Neural cell (in vitro differentiated cells): ENCODE data around the gene PTPRO. TPM values are rescaled to one million over a fixed set of nuclear protein-coding genes. Genes with fewer than 3 reads are reported as not detected.

Source experiments
- H2AFZ ChIP-seq: fragments of 200-600, 300-800 bp; sonication (generic), shearing (Covaris generic); 2 replicates; pipeline ENCODE4 v1.6.0; 2014; ENCODE audit warnings: low read depth, mild to moderate bottlenecking, antibody characterized with exemption, low read length, moderate library complexity
- H3F3A ChIP-seq: fragments of 200-600 bp; shearing (Covaris generic); 2 replicates; pipeline ENCODE4 v1.6.1; 2016; ENCODE audit warnings: mild to moderate bottlenecking, moderate library complexity, mixed read lengths, antibody characterized with exemption, low read length; ENCODE audit not compliant: insufficient read depth, poor library complexity, severe bottlenecking
- H3K27ac ChIP-seq: fragments of 200-600, 300-800 bp; sonication (generic), shearing (Covaris generic); 2 replicates; pipeline ENCODE4 v1.5.1; 2014; ENCODE audit warnings: mild to moderate bottlenecking, low read length, moderate library complexity
- H3K27me3 ChIP-seq: fragments of 300-800, 200-600 bp; sonication (generic), shearing (Covaris generic); 2 replicates; pipeline ENCODE4 v1.6.0; 2014; ENCODE audit warnings: mild to moderate bottlenecking, low read depth, low read length, moderate library complexity; ENCODE audit not compliant: insufficient read depth
- H3K36me3 ChIP-seq: fragments of 300-800, 200-600 bp; sonication (generic), shearing (Covaris generic); 2 replicates; pipeline ENCODE4 v1.5.1; 2014; ENCODE audit warnings: mild to moderate bottlenecking, antibody characterized with exemption, low read length, moderate library complexity; ENCODE audit not compliant: insufficient read depth
- H3K4me2 ChIP-seq: fragments of 300-800, 200-600 bp; sonication (generic), shearing (Covaris generic); 2 replicates; pipeline ENCODE4 v1.6.0; 2014; ENCODE audit warnings: mild to moderate bottlenecking, low read length
- H3K4me3 ChIP-seq: fragments of 300-800, 200-600 bp; sonication (generic), shearing (Covaris generic); 2 replicates; pipeline ENCODE4 v1.5.1; 2014; ENCODE audit warnings: mild to moderate bottlenecking, low read length, moderate library complexity
- H3K79me2 ChIP-seq: fragments of 200-600 bp; shearing (Covaris generic); replicated peaks from 2 replicates; pipeline ENCODE4 v1.6.0; 2014; ENCODE audit warnings: mild to moderate bottlenecking, low read length, moderate library complexity; ENCODE audit not compliant: insufficient read depth
- H3K9ac ChIP-seq: fragments of 300-800, 200-600 bp; sonication (generic), shearing (Covaris generic); 2 replicates; pipeline ENCODE4 v1.6.1; 2016; ENCODE audit warnings: mild to moderate bottlenecking, low read length, mixed read lengths
- H3K9me2 ChIP-seq: fragments of 200-600 bp; shearing (Covaris generic); 2 replicates; pipeline ENCODE4 v1.6.1; 2016; ENCODE audit warnings: mild to moderate bottlenecking, low read length, mixed read lengths; ENCODE audit not compliant: insufficient read depth
- H3K9me3 ChIP-seq: fragments of 200-600, 300-800 bp; sonication (generic), shearing (Covaris generic); 2 replicates; pipeline ENCODE4 v1.6.1; 2016; ENCODE audit warnings: mild to moderate bottlenecking, mixed run types, low read length, moderate library complexity, mixed read lengths
- H4K20me1 ChIP-seq: fragments of 200-600 bp; shearing (Covaris generic); 2 replicates; pipeline ENCODE4 v1.6.1; 2016; ENCODE audit warnings: mild to moderate bottlenecking, mixed run types; ENCODE audit not compliant: insufficient read depth
- CTCF ChIP-seq: fragments of 450-650 bp; IDR thresholded peaks from 2 replicates; pipeline ENCODE4 v1.5.1; 2014; ENCODE audit warnings: antibody characterized with exemption, mild to moderate bottlenecking, moderate library complexity; ENCODE audit not compliant: poor library complexity, severe bottlenecking
- EP300 ChIP-seq: fragments of 450-650 bp; conservative IDR thresholded peaks from 2 replicates; pipeline ENCODE4 v1.6.1; 2014; ENCODE audit warnings: antibody characterized with exemption, mild to moderate bottlenecking, moderate library complexity; ENCODE audit not compliant: poor library complexity, severe bottlenecking
- EZH2 ChIP-seq: fragments of 200-600, 300-800 bp; shearing (Covaris generic), sonication (generic); IDR thresholded peaks from 2 replicates; pipeline ENCODE4 v1.6.1; 2014; ENCODE audit warnings: antibody characterized with exemption, low read length, borderline replicate concordance, mild to moderate bottlenecking; ENCODE audit not compliant: insufficient read depth, poor library complexity, severe bottlenecking
- MXI1 ChIP-seq: fragments of 450-650 bp; conservative IDR thresholded peaks from 2 replicates; pipeline ENCODE4 v1.6.1; 2014; ENCODE audit warnings: antibody characterized with exemption, mild to moderate bottlenecking; ENCODE audit not compliant: poor library complexity, severe bottlenecking
- POLR2AphosphoS5 ChIP-seq: IDR thresholded peaks from 2 replicates; pipeline ENCODE4 v1.6.1; 2012
- RAD21 ChIP-seq: fragments of 450-650 bp; conservative IDR thresholded peaks from 2 replicates; pipeline ENCODE4 v1.6.1; 2014; ENCODE audit warnings: antibody characterized with exemption, mild to moderate bottlenecking, moderate library complexity
- SMC3 ChIP-seq: fragments of 450-650 bp; conservative IDR thresholded peaks from 2 replicates; pipeline ENCODE4 v1.6.1; 2014; ENCODE audit warnings: antibody characterized with exemption, mild to moderate bottlenecking, moderate library complexity; ENCODE audit not compliant: poor library complexity
- TAF1 ChIP-seq: IDR thresholded peaks from 2 replicates; pipeline ENCODE4 v1.6.1; 2012; ENCODE audit warnings: low read depth
- polyA plus RNA-seq: library from polyadenylated mRNA; depleted of rRNA; stranded (reverse); fragments of >200 nt; gene quantifications from 2 replicates; pipeline ENCODE4 v1.2.3, GENCODE V29; 2014
- TF ChIP-seq, protein P1 (sequence below): IDR thresholded peaks from 2 replicates; pipeline ENCODE4 v1.6.1; 2012; ENCODE audit warnings: borderline replicate concordance

The PTPRO gene
- polyA plus RNA-seq, 1 donor from 2014 or later, result 124 TPM

GRCh38 chr12:15535352-15535781, 213.1 kb downstream of the PTPRO start:
- H3K9me2 ChIP-seq, result no peaks in the 10 kb centered on the region
- no peaks in the 10 kb centered on the region for H3K9me3 ChIP-seq
- no peaks in the 10 kb centered on the region for H4K20me1 ChIP-seq
- H3K4me2 ChIP-seq, result no peak overlapping the region
- H3K4me3 ChIP-seq, result no peak overlapping the region
- H3K36me3 ChIP-seq, result no peaks in the 10 kb centered on the region
- H3F3A ChIP-seq, result no peaks in the 10 kb centered on the region
- H3K79me2 ChIP-seq, result no peaks in the 10 kb centered on the region
- no peak overlapping the region for H3K9ac ChIP-seq
- H2AFZ ChIP-seq, result no peak overlapping the region
- no peak overlapping the region for H3K27ac ChIP-seq
- TF ChIP-seq MXI1 (no peak), SMC3 (no peak), CTCF (no peak), RAD21 (no peak), EZH2 (no peak)
- H3K27me3 ChIP-seq, result no peaks in the 10 kb centered on the region

DNA sequence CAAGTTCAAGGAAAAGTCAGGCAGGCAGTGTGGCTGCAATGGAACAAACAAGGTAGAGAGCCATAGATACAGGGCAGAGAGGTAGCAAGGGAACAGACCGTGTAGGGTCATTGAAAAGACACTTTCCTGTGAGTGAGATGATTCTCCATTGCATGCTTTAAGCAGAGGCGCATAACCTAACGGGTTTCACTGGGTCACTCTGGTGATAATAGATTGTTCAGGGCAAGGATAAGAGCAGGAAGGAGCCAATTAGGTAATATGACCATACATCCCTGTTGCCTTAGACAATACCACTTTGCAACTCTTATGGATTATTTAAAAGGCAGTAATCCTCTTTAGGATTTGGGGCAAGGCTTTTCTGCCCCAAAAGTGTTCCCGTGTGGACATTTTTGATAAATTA, 214.1 kb downstream of the PTPRO start:
- Histone ChIP-seq H3K36me3 (no peaks in the 10 kb centered on the region), H3K27me3 (no peaks in the 10 kb centered on the region), H3K79me2 (no peaks in the 10 kb centered on the region), H3K9ac (no peak overlapping the region), H3K27ac (no peak overlapping the region), H3K4me2 (no peak overlapping the region), H4K20me1 (no peaks in the 10 kb centered on the region), H3K4me3 (no peak overlapping the region), H2AFZ (no peak overlapping the region), H3K9me3 (no peaks in the 10 kb centered on the region), H3F3A (no peaks in the 10 kb centered on the region), H3K9me2 (no peaks in the 10 kb centered on the region)
- TF ChIP-seq CTCF, result no peak
- no peak for TF ChIP-seq EP300
- TF ChIP-seq MXI1, result no peak
- no peak for TF ChIP-seq EZH2
- no peak for TF ChIP-seq POLR2AphosphoS5
- no peak for TF ChIP-seq SMC3
- no peak for TF ChIP-seq RAD21
- TF ChIP-seq, protein P1, sequence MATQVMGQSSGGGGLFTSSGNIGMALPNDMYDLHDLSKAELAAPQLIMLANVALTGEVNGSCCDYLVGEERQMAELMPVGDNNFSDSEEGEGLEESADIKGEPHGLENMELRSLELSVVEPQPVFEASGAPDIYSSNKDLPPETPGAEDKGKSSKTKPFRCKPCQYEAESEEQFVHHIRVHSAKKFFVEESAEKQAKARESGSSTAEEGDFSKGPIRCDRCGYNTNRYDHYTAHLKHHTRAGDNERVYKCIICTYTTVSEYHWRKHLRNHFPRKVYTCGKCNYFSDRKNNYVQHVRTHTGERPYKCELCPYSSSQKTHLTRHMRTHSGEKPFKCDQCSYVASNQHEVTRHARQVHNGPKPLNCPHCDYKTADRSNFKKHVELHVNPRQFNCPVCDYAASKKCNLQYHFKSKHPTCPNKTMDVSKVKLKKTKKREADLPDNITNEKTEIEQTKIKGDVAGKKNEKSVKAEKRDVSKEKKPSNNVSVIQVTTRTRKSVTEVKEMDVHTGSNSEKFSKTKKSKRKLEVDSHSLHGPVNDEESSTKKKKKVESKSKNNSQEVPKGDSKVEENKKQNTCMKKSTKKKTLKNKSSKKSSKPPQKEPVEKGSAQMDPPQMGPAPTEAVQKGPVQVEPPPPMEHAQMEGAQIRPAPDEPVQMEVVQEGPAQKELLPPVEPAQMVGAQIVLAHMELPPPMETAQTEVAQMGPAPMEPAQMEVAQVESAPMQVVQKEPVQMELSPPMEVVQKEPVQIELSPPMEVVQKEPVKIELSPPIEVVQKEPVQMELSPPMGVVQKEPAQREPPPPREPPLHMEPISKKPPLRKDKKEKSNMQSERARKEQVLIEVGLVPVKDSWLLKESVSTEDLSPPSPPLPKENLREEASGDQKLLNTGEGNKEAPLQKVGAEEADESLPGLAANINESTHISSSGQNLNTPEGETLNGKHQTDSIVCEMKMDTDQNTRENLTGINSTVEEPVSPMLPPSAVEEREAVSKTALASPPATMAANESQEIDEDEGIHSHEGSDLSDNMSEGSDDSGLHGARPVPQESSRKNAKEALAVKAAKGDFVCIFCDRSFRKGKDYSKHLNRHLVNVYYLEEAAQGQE, result no peak
- no peak for TF ChIP-seq TAF1
